HepG2 (cell line): ENCODE measurements around the gene AP4S1. TPM values are rescaled to one million over a fixed set of nuclear protein-coding genes. Genes with fewer than 3 reads are reported as not detected.

Source experiments
- CAMTA2 ChIP-seq: sonication (generic); formaldehyde crosslinking; IDR thresholded peaks from 2 replicates; pipeline ENCODE4 v1.4.0; 2020; ENCODE audit warnings: mild to moderate bottlenecking, missing genetic modification reagents, borderline replicate concordance
- GLI4 ChIP-seq: sonication (generic); formaldehyde crosslinking; IDR thresholded peaks from 2 replicates; pipeline ENCODE4 v1.5.1; 2020; ENCODE audit warnings: missing genetic modification reagents, mild to moderate bottlenecking, moderate library complexity, borderline replicate concordance
- GRHL1 ChIP-seq: sonication (generic); formaldehyde crosslinking; conservative IDR thresholded peaks from 2 replicates; pipeline ENCODE4 v1.8.0; 2022; ENCODE audit warnings: missing genetic modification reagents
- HDAC1 ChIP-seq: sonication (generic); formaldehyde crosslinking; IDR thresholded peaks from 2 replicates; pipeline ENCODE4 v1.5.1; 2020; ENCODE audit warnings: mild to moderate bottlenecking, missing genetic modification reagents
- NFYC ChIP-seq: IDR thresholded peaks from 2 replicates; pipeline ENCODE4 v1.6.1; 2016; ENCODE audit warnings: missing genetic modification reagents, missing compliant biosample characterization
- RAD51 ChIP-seq: fragments of 450-650 bp; IDR thresholded peaks from 2 replicates; pipeline ENCODE4 v1.6.1; 2016; ENCODE audit warnings: borderline replicate concordance
- REPIN1 ChIP-seq: sonication (generic); formaldehyde crosslinking; IDR thresholded peaks from 2 replicates; pipeline ENCODE4 v1.8.0; 2022; ENCODE audit warnings: missing genetic modification reagents, low read depth, mild to moderate bottlenecking, borderline replicate concordance
- RFX1 ChIP-seq: fragments of 450-650 bp; IDR thresholded peaks from 2 replicates; pipeline ENCODE4 v1.6.1; 2017
- SIN3A ChIP-seq: IDR thresholded peaks from 2 replicates; pipeline ENCODE4 v1.6.1; 2011; ENCODE audit warnings: low read depth, mild to moderate bottlenecking, control low read depth, low read length, borderline replicate concordance
- SOX6 ChIP-seq, 2 experiments: fragments of 450-650 bp in 1 of 2; sonication (generic) in 1 of 2; formaldehyde crosslinking in 1 of 2; IDR thresholded peaks; 2 replicates each; pipeline versions ENCODE4 v1.4.0 to v1.6.1; 2017 to 2020; ENCODE audit warnings: antibody characterized with exemption in 1 of 2, mild to moderate bottlenecking in 1 of 2, missing genetic modification reagents in 1 of 2
- THAP11 ChIP-seq: IDR thresholded peaks from 2 replicates; pipeline ENCODE4 v1.6.1; 2016; ENCODE audit warnings: missing biosample characterization, missing genetic modification reagents
- ZBTB20 ChIP-seq: sonication (generic); formaldehyde crosslinking; IDR thresholded peaks from 2 replicates; pipeline ENCODE4 v1.8.1; 2023; ENCODE audit warnings: missing genetic modification reagents, low read depth, mild to moderate bottlenecking, borderline replicate concordance
- ZFP91 ChIP-seq: sonication (generic); formaldehyde crosslinking; IDR thresholded peaks from 2 replicates; pipeline ENCODE4 v1.9.0; 2022; ENCODE audit warnings: missing genetic modification reagents, mild to moderate bottlenecking, borderline replicate concordance
- ZNF235 ChIP-seq: sonication (generic); formaldehyde crosslinking; IDR thresholded peaks from 2 replicates; pipeline ENCODE4 v1.8.1; 2023; ENCODE audit warnings: mild to moderate bottlenecking, missing genetic modification reagents, borderline replicate concordance
- ZNF609 ChIP-seq: sonication (generic); formaldehyde crosslinking; IDR thresholded peaks from 2 replicates; pipeline ENCODE4 v1.4.0; 2020; ENCODE audit warnings: mild to moderate bottlenecking, missing genetic modification reagents, borderline replicate concordance
- ZNF724P ChIP-seq: sonication (generic); formaldehyde crosslinking; IDR thresholded peaks from 2 replicates; pipeline ENCODE4 v1.8.0; 2022; ENCODE audit warnings: missing genetic modification reagents, borderline replicate concordance
- ZNF749 ChIP-seq: sonication (generic); formaldehyde crosslinking; IDR thresholded peaks from 2 replicates; pipeline ENCODE4 v1.8.0; 2022; ENCODE audit warnings: mild to moderate bottlenecking, missing genetic modification reagents, moderate library complexity, borderline replicate concordance
- ZNF768 ChIP-seq: sonication (generic); formaldehyde crosslinking; IDR thresholded peaks from 2 replicates; pipeline ENCODE4 v1.4.0; 2020; ENCODE audit warnings: missing genetic modification reagents
- ZNF784 ChIP-seq: sonication (generic); formaldehyde crosslinking; IDR thresholded peaks from 2 replicates; pipeline ENCODE4 v1.5.1; 2020; ENCODE audit warnings: missing genetic modification reagents, mild to moderate bottlenecking, borderline replicate concordance
- polyA plus RNA-seq, 8 experiments: library from polyadenylated mRNA; depleted of rRNA in 3 of 8; stranded (reverse) in 7 of 8; unstranded in 1 of 8; fragments of >200 nt; fragmentation: Illumina TruSeq in 4 of 8; extraction: Trizol in 4 of 8; gene quantifications; 2 replicates each; pipeline versions ENCODE4 v1.2.1 to v1.2.3, GENCODE V29; 2011 to 2016; ENCODE audit warnings: low read depth in 4 of 8, missing spikeins in 1 of 8, mixed read lengths in 1 of 8; ENCODE audit not compliant: insufficient read depth in 1 of 8
- total RNA-seq, 5 experiments: library from RNA; depleted of rRNA; stranded (reverse); fragments of >200 nt; fragmentation: Illumina TruSeq; extraction: Trizol; gene quantifications; 2 replicates each; pipeline ENCODE4 v1.2.3, GENCODE V29; 2016; ENCODE audit warnings: low read depth in 1 of 5

Gene AP4S1
- total and polyA plus RNA-seq, 2 of the 13 experiments (the other 11 are each of a cell fraction or from before 2014, with no cell fraction given), result 3.9 to 21.1 TPM

GRCh38 chr14:31026450-31027235, 1.2 kb downstream of the AP4S1 start (continued):
- TF ChIP-seq ZNF784 (no peak; the same call in 1 of the 2 replicates), GRHL1 (no peak), ZNF235 (CRISPR knock-in tag) (no peak), NFYC (CRISPR knock-in tag) (0 out of 2 replicates have a peak, but pooled peaks have one; percentile 33), ZBTB20 (CRISPR knock-in tag) (peak; percentile 60; the same call in 1 of the 2 replicates), SOX6 (IDR thresholded peaks at IDR 0.05) (no peak), SOX6 (CRISPR knock-in tag; IDR thresholded peaks at IDR 0.05) (peak; percentile 65), ZNF609 (CRISPR knock-in tag) (peak; percentile 62; the same call in 1 of the 2 replicates), RAD51 (no peak), RFX1 (no peak), SIN3A (peak; percentile 92), THAP11 (peak; percentile 81), ZNF724P (peak; percentile 84), ZNF749 (CRISPR knock-in tag) (no peak; the same call in 1 of the 2 replicates), ZFP91 (CRISPR knock-in tag) (peak; percentile 74), GLI4 (CRISPR knock-in tag) (no peak; the same call in 1 of the 2 replicates), REPIN1 (CRISPR knock-in tag) (no peak; the same call in 1 of the 2 replicates), CAMTA2 (CRISPR knock-in tag) (no peak; the same call in 1 of the 2 replicates), ZNF768 (peak; percentile 94), HDAC1 (CRISPR knock-in tag) (peak; percentile 79)
